HepG2 (cell line): ENCODE measurements around the gene BMP2K. TPM values are rescaled to one million over a fixed set of nuclear protein-coding genes. Genes with fewer than 3 reads are reported as not detected.
"Not testable (repeated sequence)": the region's sequence is repeated elsewhere in the genome, so short reads cannot be mapped to it uniquely, and the experiment has no call there.

Experiments
- ATAC-seq: fragments of 200-7000 bp; cut with Tn5 transposase; 3 replicates; pipeline ENCODE4 v1.9.1; 2020; ENCODE audit warnings: mild to moderate bottlenecking, moderate library complexity
- BruUV-seq: library from RNA; stranded (reverse); fragments of 400-500 nt; replicated peaks from 2 replicates; lab custom pipeline; 2021; lab: Mats Ljungman, UMichigan
- CTCF ChIA-PET: fragments of 300-600 bp; formaldehyde crosslinking; extraction: SDS; loops from one replicate; lab custom pipeline; 2021; ENCODE audit warnings: low total read pairs, inconsistent platforms, low intra/inter-chr PET ratio; lab: Yijun Ruan, JAX
- POLR2A ChIA-PET: fragments of 350-600 bp; sonication (Branson Sonifier 250); formaldehyde crosslinking; loops from one replicate; lab custom pipeline; 2020; ENCODE audit warnings: antibody characterized with exemption, inconsistent platforms; lab: Yijun Ruan, JAX
- DNase-seq: peaks from one replicate; pipeline ENCODE4 v3.0.0-alpha.2; 2015; ENCODE audit warnings: low spot score
- FAIRE-seq: peaks from 3 replicates; lab custom pipeline; 2011; peaks lifted over from hg19 to GRCh38; lab: Jason Lieb, UNC
- H2AFZ ChIP-seq: one replicate; pipeline ENCODE4 v1.6.1; 2011; ENCODE audit warnings: low read length, inconsistent platforms
- H3K27ac ChIP-seq: fragments of 300-600 bp; 3 replicates; pipeline ENCODE4 v1.8.0; 2011; ENCODE audit warnings: mixed run types, mild to moderate bottlenecking, mixed read lengths, low read length, inconsistent platforms; ENCODE audit not compliant: insufficient read depth; ENCODE audit errors: extremely low read length
- H3K27me3 ChIP-seq, 2 experiments: fragments of 200-600 bp in 1 of 2; 2 replicates in 1 of 2; 3 replicates in 1 of 2; pipeline versions ENCODE4 v1.6.0 to v1.8.0; 2011; ENCODE audit warnings: low read length in 2 of 2, mild to moderate bottlenecking in 2 of 2, moderate library complexity in 2 of 2, inconsistent platforms in 1 of 2; ENCODE audit not compliant: insufficient read depth in 2 of 2, control insufficient read depth in 1 of 2
- H3K36me3 ChIP-seq, 2 experiments: fragments of 200-600 bp in 1 of 2; replicated peaks in 1 of 2; 2 replicates in 1 of 2; 3 replicates in 1 of 2; pipeline versions ENCODE4 v1.5.1 to v1.8.0; 2011; ENCODE audit warnings: low read length in 2 of 2, inconsistent platforms in 1 of 2; ENCODE audit not compliant: insufficient read depth in 2 of 2, control insufficient read depth in 1 of 2
- H3K4me1 ChIP-seq: 2 replicates; pipeline ENCODE4 v1.5.1; 2012; ENCODE audit warnings: low read length, inconsistent platforms; ENCODE audit not compliant: insufficient read depth
- H3K4me2 ChIP-seq: 2 replicates; pipeline ENCODE4 v1.6.0; 2011; ENCODE audit warnings: low read depth, low read length, inconsistent platforms
- H3K4me3 ChIP-seq, 3 experiments: fragments of 200-600 bp in 1 of 3; sonication (generic), shearing (Covaris generic) in 1 of 3; replicated peaks in 1 of 3; 2 replicates each; pipeline ENCODE4 v1.5.1; 2011 to 2016; ENCODE audit warnings: low read length in 3 of 3, inconsistent platforms in 2 of 3, low read depth in 2 of 3, mild to moderate bottlenecking in 2 of 3, control low read depth in 1 of 3, mixed read lengths in 1 of 3; ENCODE audit not compliant: insufficient read depth in 1 of 3
- H3K79me2 ChIP-seq: one replicate; pipeline ENCODE4 v1.6.1; 2011; ENCODE audit warnings: low read length, inconsistent platforms; ENCODE audit not compliant: insufficient read depth
- H3K9ac ChIP-seq: 2 replicates; pipeline ENCODE4 v1.6.0; 2011; ENCODE audit warnings: mild to moderate bottlenecking, low read depth, low read length, inconsistent platforms; ENCODE audit not compliant: insufficient read depth
- H3K9me3 ChIP-seq: 2 replicates; pipeline ENCODE4 v1.5.1; 2012; ENCODE audit warnings: mild to moderate bottlenecking, low read length
- H4K20me1 ChIP-seq: 2 replicates; pipeline ENCODE4 v1.6.0; 2011; ENCODE audit warnings: inconsistent platforms, mild to moderate bottlenecking, low read length, moderate library complexity; ENCODE audit not compliant: insufficient read depth
- CREB1 ChIP-seq, 2 experiments: fragments of 450-650 bp in 1 of 2; IDR thresholded peaks; 2 replicates each; pipeline ENCODE4 v1.6.1; 2016 to 2017; ENCODE audit warnings: control low read depth in 1 of 2, mild to moderate bottlenecking in 1 of 2, missing compliant biosample characterization in 1 of 2, missing genetic modification characterization in 1 of 2
- FOXC1 ChIP-seq: sonication (generic); formaldehyde crosslinking; IDR thresholded peaks from 2 replicates; pipeline ENCODE4 v1.8.0; 2022; ENCODE audit warnings: mild to moderate bottlenecking, missing genetic modification reagents, borderline replicate concordance
- KLF9 ChIP-seq: IDR thresholded peaks from 2 replicates; pipeline ENCODE4 v1.6.1; 2016; ENCODE audit warnings: low read depth
- TBX3 ChIP-seq: fragments of 450-650 bp; IDR thresholded peaks from 2 replicates; pipeline ENCODE4 v1.6.1; 2017; ENCODE audit warnings: antibody characterized with exemption, mild to moderate bottlenecking, inconsistent platforms, borderline replicate concordance
- YEATS4 ChIP-seq: sonication (generic); formaldehyde crosslinking; IDR thresholded peaks from 2 replicates; pipeline ENCODE4 v1.4.0; 2020; ENCODE audit warnings: missing genetic modification reagents, borderline replicate concordance
- ZNF296 ChIP-seq: sonication (generic); formaldehyde crosslinking; conservative IDR thresholded peaks from 2 replicates; pipeline ENCODE4 v1.5.0; 2020; ENCODE audit warnings: mild to moderate bottlenecking, missing genetic modification reagents
- WGBS: methylation state at CpG from one replicate; pipeline ENCODE4 v1.1.6; 2017; ENCODE audit warnings: low lambda C conversion rate; 5-methylcytosine and 5-hydroxymethylcytosine counted together
- in situ Hi-C: cut with HindIII; loops from 2 replicates; pipeline ENCODE4 v1.10.0; 2017; ENCODE audit warnings: low pct_unique_long_range_greater_than_20kb; ENCODE audit not compliant: extremely low pct_ligation_motif_present
- intact Hi-C: fragments of 100-400 bp; cut with micrococcal nuclease; formaldehyde crosslinking; loops from one replicate; pipeline ENCODE4 v1.10.0; 2022; ENCODE audit not compliant: unreplicated experiment
- polyA plus RNA-seq, 8 experiments: library from polyadenylated mRNA; depleted of rRNA in 3 of 8; stranded (reverse) in 7 of 8; unstranded in 1 of 8; fragments of >200 nt; fragmentation: Illumina TruSeq in 4 of 8; extraction: Trizol in 4 of 8; gene quantifications; 2 replicates each; pipeline versions ENCODE4 v1.2.1 to v1.2.3, GENCODE V29; 2011 to 2016; ENCODE audit warnings: low read depth in 4 of 8, missing spikeins in 1 of 8, mixed read lengths in 1 of 8; ENCODE audit not compliant: insufficient read depth in 1 of 8
- total RNA-seq, 5 experiments: library from RNA; depleted of rRNA; stranded (reverse); fragments of >200 nt; fragmentation: Illumina TruSeq; extraction: Trizol; gene quantifications; 2 replicates each; pipeline ENCODE4 v1.2.3, GENCODE V29; 2016; ENCODE audit warnings: low read depth in 1 of 5
- TF ChIP-seq, protein P1 (sequence below): sonication (generic); formaldehyde crosslinking; IDR thresholded peaks from 2 replicates; pipeline ENCODE4 v1.4.0; 2020; ENCODE audit warnings: missing genetic modification reagents
- TF ChIP-seq, protein P2 (sequence below): sonication (generic); formaldehyde crosslinking; IDR thresholded peaks from 2 replicates; pipeline ENCODE4 v1.9.0; 2022; ENCODE audit warnings: missing genetic modification reagents, mild to moderate bottlenecking, borderline replicate concordance
- TF ChIP-seq, protein P3 (sequence below): sonication (generic); formaldehyde crosslinking; IDR thresholded peaks from 2 replicates; pipeline ENCODE4 v1.4.0; 2020; ENCODE audit warnings: missing genetic modification reagents

Gene BMP2K
- total and polyA plus RNA-seq, 2 of the 13 experiments (the other 11 are each of a cell fraction or from before 2014, with no cell fraction given) = 8.6 to 15.2 TPM

DNA sequence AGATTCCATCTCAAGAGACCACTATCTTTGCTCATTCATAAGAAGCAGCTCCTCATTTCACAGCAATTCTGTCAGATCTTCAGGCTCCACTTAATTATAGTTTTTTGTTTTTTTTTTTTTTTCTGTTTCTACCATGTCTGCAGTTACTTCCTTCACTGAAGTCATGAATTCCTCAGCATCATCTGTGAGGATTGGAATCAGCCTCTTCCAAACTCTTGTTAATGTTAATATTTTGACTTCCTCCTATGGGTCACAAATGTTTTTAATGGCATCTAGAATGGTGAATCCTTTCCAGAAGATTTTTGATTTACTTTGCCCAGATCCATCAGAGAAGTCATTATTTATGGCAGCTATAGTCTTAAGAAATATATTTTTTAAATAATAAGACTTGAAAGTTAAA, 53.1 kb downstream of the BMP2K start (continued):
- TF ChIP-seq, protein P1, sequence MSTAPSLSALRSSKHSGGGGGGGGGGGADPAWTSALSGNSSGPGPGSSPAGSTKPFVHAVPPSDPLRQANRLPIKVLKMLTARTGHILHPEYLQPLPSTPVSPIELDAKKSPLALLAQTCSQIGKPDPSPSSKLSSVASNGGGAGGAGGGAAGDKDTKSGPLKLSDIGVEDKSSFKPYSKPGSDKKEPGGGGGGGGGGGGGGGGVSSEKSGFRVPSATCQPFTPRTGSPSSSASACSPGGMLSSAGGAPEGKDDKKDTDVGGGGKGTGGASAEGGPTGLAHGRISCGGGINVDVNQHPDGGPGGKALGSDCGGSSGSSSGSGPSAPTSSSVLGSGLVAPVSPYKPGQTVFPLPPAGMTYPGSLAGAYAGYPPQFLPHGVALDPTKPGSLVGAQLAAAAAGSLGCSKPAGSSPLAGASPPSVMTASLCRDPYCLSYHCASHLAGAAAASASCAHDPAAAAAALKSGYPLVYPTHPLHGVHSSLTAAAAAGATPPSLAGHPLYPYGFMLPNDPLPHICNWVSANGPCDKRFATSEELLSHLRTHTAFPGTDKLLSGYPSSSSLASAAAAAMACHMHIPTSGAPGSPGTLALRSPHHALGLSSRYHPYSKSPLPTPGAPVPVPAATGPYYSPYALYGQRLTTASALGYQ (CRISPR knock-in tag) = no peak
- TF ChIP-seq YEATS4 (CRISPR knock-in tag) (no peak), TBX3 (no peak), ZNF296 (CRISPR knock-in tag) (no peak), CREB1 (IDR thresholded peaks at IDR 0.05) (no peak), CREB1 (CRISPR knock-in tag; IDR thresholded peaks at IDR 0.05) (no peak), FOXC1 (CRISPR knock-in tag) (no peak), KLF9 (CRISPR knock-in tag) (no peak)
- TF ChIP-seq, protein P2, sequence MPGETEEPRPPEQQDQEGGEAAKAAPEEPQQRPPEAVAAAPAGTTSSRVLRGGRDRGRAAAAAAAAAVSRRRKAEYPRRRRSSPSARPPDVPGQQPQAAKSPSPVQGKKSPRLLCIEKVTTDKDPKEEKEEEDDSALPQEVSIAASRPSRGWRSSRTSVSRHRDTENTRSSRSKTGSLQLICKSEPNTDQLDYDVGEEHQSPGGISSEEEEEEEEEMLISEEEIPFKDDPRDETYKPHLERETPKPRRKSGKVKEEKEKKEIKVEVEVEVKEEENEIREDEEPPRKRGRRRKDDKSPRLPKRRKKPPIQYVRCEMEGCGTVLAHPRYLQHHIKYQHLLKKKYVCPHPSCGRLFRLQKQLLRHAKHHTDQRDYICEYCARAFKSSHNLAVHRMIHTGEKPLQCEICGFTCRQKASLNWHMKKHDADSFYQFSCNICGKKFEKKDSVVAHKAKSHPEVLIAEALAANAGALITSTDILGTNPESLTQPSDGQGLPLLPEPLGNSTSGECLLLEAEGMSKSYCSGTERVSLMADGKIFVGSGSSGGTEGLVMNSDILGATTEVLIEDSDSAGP (CRISPR knock-in tag) = no peak
- TF ChIP-seq, protein P3, sequence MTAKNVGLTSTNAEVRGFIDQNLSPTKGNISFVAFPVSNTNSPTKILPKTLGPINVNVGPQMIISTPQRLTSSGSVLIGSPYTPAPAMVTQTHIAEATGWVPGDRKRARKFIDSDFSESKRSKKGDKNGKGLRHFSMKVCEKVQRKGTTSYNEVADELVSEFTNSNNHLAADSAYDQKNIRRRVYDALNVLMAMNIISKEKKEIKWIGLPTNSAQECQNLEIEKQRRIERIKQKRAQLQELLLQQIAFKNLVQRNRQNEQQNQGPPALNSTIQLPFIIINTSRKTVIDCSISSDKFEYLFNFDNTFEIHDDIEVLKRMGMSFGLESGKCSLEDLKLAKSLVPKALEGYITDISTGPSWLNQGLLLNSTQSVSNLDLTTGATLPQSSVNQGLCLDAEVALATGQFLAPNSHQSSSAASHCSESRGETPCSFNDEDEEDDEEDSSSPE (CRISPR knock-in tag) = no peak

DNA sequence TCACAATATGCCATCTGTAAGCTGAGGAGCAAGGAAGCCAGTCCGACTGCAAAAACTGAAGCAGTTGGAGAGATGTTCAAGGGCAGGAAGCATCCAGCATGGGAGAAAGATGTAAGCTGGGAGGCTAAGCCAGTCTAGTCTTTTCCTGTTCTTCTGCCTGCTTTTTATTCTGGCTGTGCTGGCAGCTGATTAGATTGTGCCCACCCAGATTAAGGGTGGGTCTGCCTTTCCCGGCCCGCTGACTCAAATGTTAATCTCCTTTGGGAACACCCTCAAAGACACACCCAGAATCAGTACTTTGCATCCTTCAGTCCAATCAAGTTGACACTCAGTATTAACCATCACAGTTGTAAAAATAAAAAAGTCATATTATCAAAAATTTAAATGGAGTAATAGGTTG, 63.5 kb downstream of the BMP2K start:
- in situ Hi-C loops, H3K4me2 ChIP-seq, H3K9ac ChIP-seq, H3K4me3 ChIP-seq, POLR2A ChIA-PET, FAIRE-seq, ATAC-seq, DNase-seq, BruUV-seq, intact Hi-C loops, H2AFZ ChIP-seq, H3K27me3 ChIP-seq, CTCF ChIA-PET, H4K20me1 ChIP-seq, H3K79me2 ChIP-seq, H3K27ac ChIP-seq, H3K4me1 ChIP-seq, H3K9me3 ChIP-seq: not testable (repeated sequence)
- peaks cover 0 to 12% of the 10 kb centered on the region in 2 experiments; a peak in 3 of 5 replicates for H3K36me3 ChIP-seq
- 100% methylated on average over 3 of the region's 3 CpGs for WGBS
